ENCODE measurements around the gene CSGALNACT2.

Gene CSGALNACT2

GRCh38 chr10:43121444-43121843 is 16.8 kb upstream of the CSGALNACT2 start:
- intact Hi-C loops (cut with DNase I; ENCODE audit: low total_unique reads): no loop called here
- no peaks in the 10 kb centered on the region for H3K9me3 ChIP-seq
- TF ChIP-seq CTCF (IDR thresholded peaks at IDR 0.05): no peak
- H3K27ac ChIP-seq: no peak overlapping the region
- no peak overlapping the region for H3K4me3 ChIP-seq
- H3K27me3 ChIP-seq: peaks cover 0 to 3% of the 10 kb centered on the region in 2 donors
- peak in 1 of 2 donors; percentile 69 for DNase-seq
- H3K4me1 ChIP-seq: no peaks in the 10 kb centered on the region
- H3K36me3 ChIP-seq: no peaks in the 10 kb centered on the region

- peak in 1 of 2 donors; percentile 54 for DNase-seq
- TF ChIP-seq CTCF (IDR thresholded peaks at IDR 0.05): no peak
- Histone ChIP-seq H3K9me3 (no peaks in the 10 kb centered on the region), H3K36me3 (no peaks in the 10 kb centered on the region), H3K4me3 (no peak overlapping the region), H3K27ac (no peak overlapping the region), H3K4me1 (no peaks in the 10 kb centered on the region), H3K27me3 (peaks cover 0 to 3% of the 10 kb centered on the region in 2 donors)
- intact Hi-C loops (cut with DNase I; ENCODE audit: low total_unique reads): no loop called here
These were observed 16.1 kb upstream of the CSGALNACT2 start for GRCh38 chr10:43122096-43122495.

GRCh38 chr10:43122826-43123225 is 15.4 kb upstream of the CSGALNACT2 start:
- no peak overlapping the region for H3K27ac ChIP-seq
- no peak for DNase-seq
- H3K27me3 ChIP-seq: peaks cover 0 to 3% of the 10 kb centered on the region in 2 donors
- no peaks in the 10 kb centered on the region for H3K4me1 ChIP-seq
- no peaks in the 10 kb centered on the region for H3K9me3 ChIP-seq
- no peaks in the 10 kb centered on the region for H3K36me3 ChIP-seq
- no peak for TF ChIP-seq CTCF (IDR thresholded peaks at IDR 0.05)
- H3K4me3 ChIP-seq: no peak overlapping the region
- intact Hi-C loops (cut with DNase I; ENCODE audit: low total_unique reads): no loop called here

- TF ChIP-seq CTCF (IDR thresholded peaks at IDR 0.05): no peak
- Histone ChIP-seq H3K4me1 (no peaks in the 10 kb centered on the region), H3K27me3 (peaks cover 0 to 3% of the 10 kb centered on the region in 2 donors), H3K4me3 (no peak overlapping the region), H3K27ac (no peak overlapping the region), H3K9me3 (no peaks in the 10 kb centered on the region), H3K36me3 (no peaks in the 10 kb centered on the region)
- DNase-seq: peak in 1 of 2 donors; percentile 55
- intact Hi-C loops (cut with DNase I; ENCODE audit: low total_unique reads): no loop called here
These were observed 14.7 kb upstream of the CSGALNACT2 start for GRCh38 chr10:43123361-43124093.

GRCh38 chr10:43124094-43124521 is 14.1 kb upstream of the CSGALNACT2 start:
- Histone ChIP-seq H3K27me3 (peaks cover 0 to under 1% of the 10 kb centered on the region in 2 donors), H3K27ac (no peak overlapping the region), H3K36me3 (no peaks in the 10 kb centered on the region), H3K4me3 (no peak overlapping the region), H3K4me1 (no peaks in the 10 kb centered on the region), H3K9me3 (no peaks in the 10 kb centered on the region)
- TF ChIP-seq CTCF (IDR thresholded peaks at IDR 0.05): no peak
- intact Hi-C loops (cut with DNase I; ENCODE audit: low total_unique reads): no loop called here
- peak in 1 of 2 donors; percentile 39 for DNase-seq

Data from tibial artery (tissue), 4 donors.